A673 (cell line): Measurements from ENCODE around the gene ADORA2A.

Source experiments
- EZH2 ChIP-seq: fragments of 200-600 bp; sonication (generic); IDR thresholded peaks from 2 replicates; pipeline ENCODE4 v1.6.1; 2017; ENCODE audit warnings: borderline replicate concordance, low read depth, mild to moderate bottlenecking, mixed read lengths, antibody characterized with exemption, low read length; ENCODE audit not compliant: poor library complexity, severe bottlenecking
- TF ChIP-seq, protein P1 (sequence below): fragments of 300-800, 200-600 bp; sonication (generic); conservative IDR thresholded peaks from 2 replicates; pipeline ENCODE4 v1.5.1; 2017; ENCODE audit warnings: low read depth, mild to moderate bottlenecking, antibody characterized with exemption, low read length, moderate library complexity, mixed read lengths

DNA sequence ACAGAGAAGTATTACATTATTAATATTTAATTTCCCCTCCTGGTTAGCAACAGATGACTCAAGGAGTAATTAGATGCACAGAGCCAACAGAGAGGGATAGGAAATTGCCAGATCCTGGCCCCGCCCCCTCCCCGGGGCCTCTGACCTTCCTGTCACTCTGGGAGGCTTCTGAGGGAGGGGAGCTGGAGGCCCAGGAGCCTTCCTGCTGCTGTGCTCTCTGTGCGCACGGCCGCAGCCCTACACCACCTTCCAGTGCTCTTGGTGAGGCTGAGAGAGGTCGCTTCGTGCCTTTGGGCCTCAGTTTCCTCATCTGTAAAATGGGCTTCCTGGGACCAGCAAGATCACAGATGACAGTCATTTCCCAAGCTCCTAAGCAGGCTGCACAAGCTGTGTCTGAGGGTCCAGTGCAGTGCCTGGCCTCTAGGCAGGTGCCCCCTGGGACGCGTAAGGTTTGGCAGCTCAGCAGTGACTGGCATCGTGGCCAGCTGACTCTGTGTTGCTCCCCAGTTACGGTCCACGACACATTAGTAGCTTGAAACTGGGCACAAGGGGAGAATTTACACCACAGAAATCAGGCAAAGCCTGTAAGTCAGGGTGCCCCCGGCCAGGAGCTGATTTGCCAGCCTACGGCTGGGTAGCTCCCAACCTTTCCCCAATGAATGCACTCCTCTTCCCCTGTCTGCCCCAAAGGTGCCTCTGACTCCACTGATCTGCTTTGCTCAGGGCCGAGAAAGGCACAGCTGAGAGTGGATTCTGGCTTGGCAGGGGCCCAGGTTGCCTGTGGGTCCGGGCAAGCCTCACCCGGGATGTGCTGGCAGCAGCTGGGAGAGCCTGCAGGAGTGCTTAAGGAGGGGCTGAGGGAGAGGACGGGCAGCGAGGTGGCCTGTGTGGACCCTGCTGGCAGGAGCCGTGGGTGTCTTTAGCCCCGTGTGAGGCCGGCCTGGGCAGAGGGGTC, 2.3 kb downstream of the ADORA2A start:
- TF ChIP-seq, protein P1, sequence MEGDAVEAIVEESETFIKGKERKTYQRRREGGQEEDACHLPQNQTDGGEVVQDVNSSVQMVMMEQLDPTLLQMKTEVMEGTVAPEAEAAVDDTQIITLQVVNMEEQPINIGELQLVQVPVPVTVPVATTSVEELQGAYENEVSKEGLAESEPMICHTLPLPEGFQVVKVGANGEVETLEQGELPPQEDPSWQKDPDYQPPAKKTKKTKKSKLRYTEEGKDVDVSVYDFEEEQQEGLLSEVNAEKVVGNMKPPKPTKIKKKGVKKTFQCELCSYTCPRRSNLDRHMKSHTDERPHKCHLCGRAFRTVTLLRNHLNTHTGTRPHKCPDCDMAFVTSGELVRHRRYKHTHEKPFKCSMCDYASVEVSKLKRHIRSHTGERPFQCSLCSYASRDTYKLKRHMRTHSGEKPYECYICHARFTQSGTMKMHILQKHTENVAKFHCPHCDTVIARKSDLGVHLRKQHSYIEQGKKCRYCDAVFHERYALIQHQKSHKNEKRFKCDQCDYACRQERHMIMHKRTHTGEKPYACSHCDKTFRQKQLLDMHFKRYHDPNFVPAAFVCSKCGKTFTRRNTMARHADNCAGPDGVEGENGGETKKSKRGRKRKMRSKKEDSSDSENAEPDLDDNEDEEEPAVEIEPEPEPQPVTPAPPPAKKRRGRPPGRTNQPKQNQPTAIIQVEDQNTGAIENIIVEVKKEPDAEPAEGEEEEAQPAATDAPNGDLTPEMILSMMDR: no peak
- no peak for TF ChIP-seq EZH2
